ENCODE measurements around the gene SMCO2.

Gene SMCO2

GRCh38 chr12:27549236-27549800, 102.8 kb downstream of the SMCO2 start:
- H3K9ac ChIP-seq (ENCODE audit: insufficient read length), result no peak overlapping the region
- DNase-seq (ENCODE audit: low read depth, low spot score), result no peak
- no peaks in the 10 kb centered on the region for H3K36me3 ChIP-seq (ENCODE audit: insufficient read depth, low read length)
- no peaks in the 10 kb centered on the region for H3K9me3 ChIP-seq (ENCODE audit: low read depth, low read length)
- no peak overlapping the region for H3K27ac ChIP-seq
- TF ChIP-seq EZH2 (IDR thresholded peaks at IDR 0.05) (no peak), POLR2AphosphoS5 (IDR thresholded peaks at IDR 0.05; ENCODE audit: borderline replicate concordance, low read depth, low read length) (no peak), FOXP2 (optimal IDR thresholded peaks at IDR 0.05; ENCODE audit: control extremely low read depth, extremely low read length, insufficient read depth) (no peak)
- no peak overlapping the region; the same call in 1 of the 2 replicates for H3K4me3 ChIP-seq

DNA sequence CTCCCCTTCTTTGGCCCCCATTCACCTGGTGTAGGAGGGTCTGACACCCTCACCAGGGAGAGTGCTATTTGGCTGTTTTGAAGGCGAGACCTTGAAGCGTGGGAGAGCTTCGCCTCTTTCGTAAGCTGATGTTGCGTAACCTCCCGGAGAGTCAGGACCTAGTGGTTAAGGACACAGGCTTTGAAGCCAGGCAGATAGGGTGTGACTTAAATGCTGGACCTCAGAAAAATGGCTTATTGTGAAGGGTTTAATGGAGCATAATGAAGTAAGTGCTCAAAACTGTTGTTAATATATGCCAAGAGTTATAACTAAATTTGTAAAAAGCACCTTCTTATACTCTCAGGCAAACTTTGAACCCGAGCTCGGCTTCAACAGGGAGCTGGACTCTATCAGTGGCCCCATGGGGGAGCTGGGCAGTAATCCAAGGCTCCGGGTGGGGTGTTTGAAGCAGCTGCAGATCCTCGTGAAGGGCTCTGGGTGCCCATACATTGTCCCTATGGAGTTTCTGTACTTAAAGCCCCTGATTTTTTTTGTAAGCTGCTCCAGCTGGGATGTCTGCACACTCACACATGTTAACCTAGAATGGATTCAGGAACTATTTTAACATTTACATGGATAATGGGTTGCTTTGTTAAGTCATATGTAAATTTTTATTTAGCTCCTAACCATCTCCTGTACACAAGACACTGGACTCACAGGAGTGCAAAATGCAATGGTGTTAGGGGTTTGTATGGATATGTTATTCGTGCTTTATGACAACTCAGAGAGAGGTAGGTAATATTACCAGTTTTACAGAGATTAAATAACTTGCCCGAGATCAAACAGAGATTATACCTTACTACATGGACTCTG, 103.5 kb downstream of the SMCO2 start:
- no peak for TF ChIP-seq FOXP2 (optimal IDR thresholded peaks at IDR 0.05; ENCODE audit: control extremely low read depth, extremely low read length, insufficient read depth)
- TF ChIP-seq POLR2AphosphoS5 (IDR thresholded peaks at IDR 0.05; ENCODE audit: borderline replicate concordance, low read depth, low read length), result no peak
- TF ChIP-seq EZH2 (IDR thresholded peaks at IDR 0.05), result no peak
- Histone ChIP-seq H3K9ac (ENCODE audit: insufficient read length) (no peak overlapping the region), H3K36me3 (ENCODE audit: insufficient read depth, low read length) (no peaks in the 10 kb centered on the region), H3K9me3 (ENCODE audit: low read depth, low read length) (no peaks in the 10 kb centered on the region), H3K27ac (no peak overlapping the region), H3K4me3 (peak overlapping the region; percentile 36; the same call in 1 of the 2 replicates)
- DNase-seq (ENCODE audit: low read depth, low spot score), result no peak

DNA sequence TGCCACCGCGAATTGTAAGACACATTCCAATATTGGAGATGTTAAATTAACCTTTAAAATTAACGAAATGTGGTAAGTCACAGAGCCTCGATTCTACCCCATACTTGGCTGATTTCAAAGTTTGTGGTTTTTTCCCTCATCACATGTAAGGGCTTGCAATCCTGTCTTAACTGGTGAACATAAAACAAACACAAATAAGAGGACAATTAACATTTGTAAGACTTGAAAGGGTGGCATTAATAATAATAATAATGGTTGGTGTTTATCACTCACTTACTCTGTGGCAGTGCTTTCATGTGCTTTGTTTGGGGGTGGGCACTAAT, 104.1 kb downstream of the SMCO2 start:
- TF ChIP-seq EZH2 (IDR thresholded peaks at IDR 0.05) (no peak), FOXP2 (optimal IDR thresholded peaks at IDR 0.05; ENCODE audit: control extremely low read depth, extremely low read length, insufficient read depth) (no peak), POLR2AphosphoS5 (IDR thresholded peaks at IDR 0.05; ENCODE audit: borderline replicate concordance, low read depth, low read length) (no peak)
- no peak overlapping the region for H3K9ac ChIP-seq (ENCODE audit: insufficient read length)
- DNase-seq (ENCODE audit: low read depth, low spot score), result no peak
- H3K4me3 ChIP-seq, result no peak overlapping the region
- no peak overlapping the region for H3K27ac ChIP-seq
- no peaks in the 10 kb centered on the region for H3K36me3 ChIP-seq (ENCODE audit: insufficient read depth, low read length)
- no peaks in the 10 kb centered on the region for H3K9me3 ChIP-seq (ENCODE audit: low read depth, low read length)

GRCh38 chr12:27551172-27551840, 104.8 kb downstream of the SMCO2 start:
- Histone ChIP-seq H3K27ac (no peak overlapping the region), H3K9ac (ENCODE audit: insufficient read length) (no peak overlapping the region), H3K4me3 (no peak overlapping the region), H3K36me3 (ENCODE audit: insufficient read depth, low read length) (no peaks in the 10 kb centered on the region), H3K9me3 (ENCODE audit: low read depth, low read length) (no peaks in the 10 kb centered on the region)
- TF ChIP-seq FOXP2 (optimal IDR thresholded peaks at IDR 0.05; ENCODE audit: control extremely low read depth, extremely low read length, insufficient read depth) (no peak), POLR2AphosphoS5 (IDR thresholded peaks at IDR 0.05; ENCODE audit: borderline replicate concordance, low read depth, low read length) (no peak), EZH2 (IDR thresholded peaks at IDR 0.05) (no peak)
- no peak for DNase-seq (ENCODE audit: low read depth, low spot score)

All from SK-N-MC (cell line).